GM12878 (cell line): ENCODE results near the gene PDLIM5. TPM values are rescaled to one million over a fixed set of nuclear protein-coding genes. Genes with fewer than 3 reads are reported as not detected.

Source experiments
- ATAC-seq: fragments of 200-7000 bp; cut with Tn5 transposase; 3 replicates; pipeline ENCODE4 v1.9.1; 2020; ENCODE audit warnings: mild to moderate bottlenecking, moderate library complexity
- BruUV-seq: library from RNA; stranded (reverse); fragments of 400-500 nt; replicated peaks from 2 replicates; lab custom pipeline; 2021; lab: Mats Ljungman, UMichigan
- CTCF ChIA-PET: fragments of 300-600 bp; sonication (Branson Sonifier 250); formaldehyde crosslinking; extraction: SDS; loops from one replicate; lab custom pipeline; 2021; ENCODE audit warnings: inconsistent platforms; lab: Yijun Ruan, JAX
- POLR2A ChIA-PET: fragments of 350-600 bp; formaldehyde crosslinking; extraction: SDS; loops from one replicate; lab custom pipeline; 2021; ENCODE audit warnings: inconsistent platforms; lab: Charles Lee
- RAD21 ChIA-PET: fragments of 300-600 bp; sonication (Branson Sonifier 250); formaldehyde crosslinking; loops from one replicate; lab custom pipeline; 2023; ENCODE audit warnings: antibody characterized with exemption; ENCODE audit not compliant: unreplicated experiment; lab: Charles Lee
- SMC1A ChIA-PET: fragments of 300-600 bp; sonication (Branson Sonifier 250); formaldehyde crosslinking; loops from one replicate; lab custom pipeline; 2023; ENCODE audit not compliant: unreplicated experiment, uncharacterized antibody; lab: Charles Lee
- DNase-seq: peaks from one replicate; pipeline ENCODE4 v3.0.0-alpha.2; 2011; ENCODE audit warnings: low read depth, low spot score
- FAIRE-seq: peaks from 3 replicates; lab custom pipeline; 2011; peaks lifted over from hg19 to GRCh38; lab: Jason Lieb, UNC
- H2AFZ ChIP-seq: 2 replicates; pipeline ENCODE4 v1.6.0; 2011; ENCODE audit warnings: low read depth, low read length, control low read depth; ENCODE audit not compliant: control insufficient read depth
- H3K27ac ChIP-seq: 2 replicates; pipeline ENCODE4 v1.5.1; 2011; ENCODE audit warnings: control low read depth; ENCODE audit not compliant: control insufficient read depth, insufficient read depth
- H3K27me3 ChIP-seq, 2 experiments: replicated peaks in 1 of 2; 2 replicates each; pipeline versions ENCODE4 v1.6.0 to v1.6.1; 2011; ENCODE audit warnings: low read length in 1 of 2; ENCODE audit not compliant: control insufficient read depth in 2 of 2, insufficient read depth in 2 of 2
- H3K36me3 ChIP-seq, 2 experiments: 2 replicates each; pipeline ENCODE4 v1.5.1; 2011; ENCODE audit warnings: low read length in 1 of 2; ENCODE audit not compliant: control insufficient read depth in 2 of 2, insufficient read depth in 2 of 2
- H3K4me1 ChIP-seq: 2 replicates; pipeline ENCODE4 v1.6.1; 2011; ENCODE audit warnings: mild to moderate bottlenecking, low read length, moderate library complexity, mixed read lengths; ENCODE audit not compliant: control insufficient read depth, insufficient read depth
- H3K4me2 ChIP-seq: 2 replicates; pipeline ENCODE4 v1.6.0; 2011; ENCODE audit warnings: control low read depth; ENCODE audit not compliant: control insufficient read depth, insufficient read depth
- H3K4me3 ChIP-seq: fragments of 200-600 bp; sonication (generic); 2 replicates; pipeline ENCODE4 v1.5.1; 2016
- H3K79me2 ChIP-seq: 2 replicates; pipeline ENCODE4 v1.6.0; 2011; ENCODE audit warnings: low read length; ENCODE audit not compliant: control insufficient read depth, insufficient read depth
- H3K9ac ChIP-seq: 2 replicates; pipeline ENCODE4 v1.8.0; 2011; ENCODE audit warnings: low read length, control low read depth, mixed read lengths; ENCODE audit not compliant: control insufficient read depth, insufficient read depth
- H3K9me3 ChIP-seq: replicated peaks from 3 replicates; pipeline ENCODE4 v1.5.1; 2011; ENCODE audit warnings: mild to moderate bottlenecking, low read length; ENCODE audit not compliant: control insufficient read depth, insufficient read depth
- H4K20me1 ChIP-seq: 2 replicates; pipeline ENCODE4 v1.6.0; 2011; ENCODE audit not compliant: control insufficient read depth, insufficient read depth
- CHD2 ChIP-seq: IDR thresholded peaks from 2 replicates; pipeline ENCODE4 v1.6.1; 2011; ENCODE audit warnings: low read depth, low read length, improper control_type of control experiment, borderline replicate concordance
- EED ChIP-seq: sonication (generic); IDR thresholded peaks from 2 replicates; pipeline ENCODE4 v1.6.1; 2016; ENCODE audit warnings: antibody characterized with exemption, low read depth
- HDAC6 ChIP-seq: fragments of 200-600 bp; sonication (generic); IDR thresholded peaks from one replicate; pipeline ENCODE4 v1.8.0; 2017; ENCODE audit warnings: antibody characterized with exemption; ENCODE audit not compliant: unreplicated experiment
- IKZF1 ChIP-seq: fragments of 450-650 bp; conservative IDR thresholded peaks from 2 replicates; pipeline ENCODE4 v1.6.1; 2017; ENCODE audit warnings: antibody characterized with exemption, mild to moderate bottlenecking
- KAT2A ChIP-seq: conservative IDR thresholded peaks from 2 replicates; pipeline ENCODE4 v1.6.1; 2011; ENCODE audit warnings: low read depth, low read length; ENCODE audit not compliant: control insufficient read depth
- LARP7 ChIP-seq: fragments of 450-650 bp; IDR thresholded peaks from 2 replicates; pipeline ENCODE4 v1.6.1; 2017; ENCODE audit warnings: mild to moderate bottlenecking
- MEF2B ChIP-seq: fragments of 450-650 bp; IDR thresholded peaks from 2 replicates; pipeline ENCODE4 v1.6.1; 2018; ENCODE audit warnings: mild to moderate bottlenecking, moderate library complexity; ENCODE audit not compliant: partially characterized antibody, poor library complexity, severe bottlenecking
- SREBF1 ChIP-seq: IDR thresholded peaks from 2 replicates; pipeline ENCODE4 v1.6.1; 2012; ENCODE audit warnings: mild to moderate bottlenecking, low read length
- SRF ChIP-seq, 2 experiments: IDR thresholded peaks; 2 replicates each; pipeline ENCODE4 v1.6.1; 2011; ENCODE audit warnings: low read depth in 2 of 2, low read length in 2 of 2, mild to moderate bottlenecking in 1 of 2, moderate library complexity in 1 of 2
- ZNF384 ChIP-seq: IDR thresholded peaks from 2 replicates; pipeline ENCODE4 v1.6.1; 2012; ENCODE audit warnings: low read depth, mild to moderate bottlenecking, low read length, improper control_type of control experiment, borderline replicate concordance
- WGBS: methylation state at CpG from one replicate; pipeline ENCODE4 v1.1.6; 2016; ENCODE audit warnings: low lambda C conversion rate; ENCODE audit not compliant: insufficient replicate concordance, insufficient coverage; ENCODE audit errors: missing lambda C conversion rate; 5-methylcytosine and 5-hydroxymethylcytosine counted together
- in situ Hi-C: fragments of 300-500 bp; cut with MboI; formaldehyde crosslinking; loops from 9 replicates; pipeline ENCODE4 v1.14.3; 2018; ENCODE audit warnings: mixed read lengths
- intact Hi-C: fragments of 100-400 bp; cut with micrococcal nuclease; formaldehyde crosslinking; loops from one replicate; pipeline ENCODE4 v1.14.2; 2022; ENCODE audit not compliant: unreplicated experiment
- polyA plus RNA-seq, 11 experiments: library from polyadenylated mRNA; depleted of rRNA in 4 of 11; unstranded in 6 of 11; stranded (reverse) in 5 of 11; fragments of >200 nt; fragmentation: Nextera tagmentation in 4 of 11; fragmentation: Illumina TruSeq in 1 of 11; extraction: Ambion mirVana in 4 of 11; extraction: Trizol in 1 of 11; gene quantifications; 1 replicate in 1 of 11; 2 replicates in 10 of 11; pipeline versions ENCODE4 v1.2.1 to v1.2.3, GENCODE V29; 2011 to 2016; ENCODE audit warnings: inconsistent platforms in 2 of 11, missing spikeins in 2 of 11, low read depth in 1 of 11
- total RNA-seq, 4 experiments: library from RNA; depleted of rRNA in 3 of 4; stranded (reverse); fragments of >200 nt in 3 of 4; fragmentation: Illumina TruSeq in 1 of 4; extraction: Trizol in 1 of 4; gene quantifications; 2 replicates each; pipeline versions ENCODE4 v1.2.1 to v1.2.3, GENCODE V29; 2013 to 2021
- TF ChIP-seq, protein P1 (sequence below): fragments of 450-650 bp; IDR thresholded peaks from 2 replicates; pipeline ENCODE4 v1.6.1; 2014; ENCODE audit warnings: mild to moderate bottlenecking
- TF ChIP-seq, protein P2 (sequence below): fragments of 450-650 bp; IDR thresholded peaks from 2 replicates; pipeline ENCODE4 v1.6.1; 2017; ENCODE audit warnings: antibody characterized with exemption, mild to moderate bottlenecking, moderate library complexity

The PDLIM5 gene
- total and polyA plus RNA-seq, 10 of the 15 experiments (the other 5 are each of a cell fraction or from before 2014, with no cell fraction given), result 10.0 to 52.9 (median 20.7) TPM

DNA sequence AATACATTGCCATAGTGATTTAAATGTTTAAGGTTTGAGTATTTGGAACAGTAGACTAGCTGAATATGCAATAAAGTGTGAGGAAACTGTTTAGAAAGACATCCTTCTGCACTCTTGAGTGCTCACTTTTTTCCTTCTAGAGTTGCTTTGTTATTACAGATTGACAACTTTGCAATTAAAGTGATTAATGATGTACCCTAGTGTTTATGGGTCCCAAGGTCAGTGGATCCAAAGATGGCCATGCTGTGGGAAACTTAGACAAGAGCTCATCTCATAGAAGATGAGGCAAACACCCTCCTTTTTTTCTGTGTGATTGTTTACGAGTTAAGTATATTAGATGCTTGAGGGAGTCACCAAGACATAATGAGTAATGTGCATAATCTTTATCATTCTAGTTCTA, 118.8 kb downstream of the PDLIM5 start:
- Histone ChIP-seq H3K27me3 (no peaks in the 10 kb centered on the region), H3K4me3 (no peak overlapping the region), H3K27ac (no peak overlapping the region), H4K20me1 (no peaks in the 10 kb centered on the region), H3K36me3 (peaks cover under 1 to 1% of the 10 kb centered on the region in 2 experiments; a peak in 2 of 4 replicates), H3K4me1 (no peaks in the 10 kb centered on the region), H3K9ac (no peak overlapping the region), H2AFZ (no peak overlapping the region), H3K4me2 (no peak overlapping the region), H3K79me2 (no peaks in the 10 kb centered on the region), H3K9me3 (no peaks in the 10 kb centered on the region)
- FAIRE-seq (no peak), ATAC-seq (no peak), DNase-seq (no peak)
- ChIA-PET RAD21 (interaction anchor here (0.8 kb wide), 1 partner anchor 164 kb away, joined by 3 read pairs; no protein-coding TSS in a partner anchor), CTCF (no interaction called here), SMC1A (interaction anchor here (1.1 to 1.5 kb wide), 2 partner anchors 9 to 164 kb away, joined by 3 to 6 read pairs; no protein-coding TSS in a partner anchor), POLR2A (no interaction called here)
- TF ChIP-seq IKZF1, result no peak
- TF ChIP-seq KAT2A, result no peak
- TF ChIP-seq, protein P1, sequence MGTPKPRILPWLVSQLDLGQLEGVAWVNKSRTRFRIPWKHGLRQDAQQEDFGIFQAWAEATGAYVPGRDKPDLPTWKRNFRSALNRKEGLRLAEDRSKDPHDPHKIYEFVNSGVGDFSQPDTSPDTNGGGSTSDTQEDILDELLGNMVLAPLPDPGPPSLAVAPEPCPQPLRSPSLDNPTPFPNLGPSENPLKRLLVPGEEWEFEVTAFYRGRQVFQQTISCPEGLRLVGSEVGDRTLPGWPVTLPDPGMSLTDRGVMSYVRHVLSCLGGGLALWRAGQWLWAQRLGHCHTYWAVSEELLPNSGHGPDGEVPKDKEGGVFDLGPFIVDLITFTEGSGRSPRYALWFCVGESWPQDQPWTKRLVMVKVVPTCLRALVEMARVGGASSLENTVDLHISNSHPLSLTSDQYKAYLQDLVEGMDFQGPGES, result no peak
- TF ChIP-seq MEF2B, result no peak
- no peak for TF ChIP-seq ZNF384
- no peak for TF ChIP-seq LARP7
- TF ChIP-seq, protein P2, sequence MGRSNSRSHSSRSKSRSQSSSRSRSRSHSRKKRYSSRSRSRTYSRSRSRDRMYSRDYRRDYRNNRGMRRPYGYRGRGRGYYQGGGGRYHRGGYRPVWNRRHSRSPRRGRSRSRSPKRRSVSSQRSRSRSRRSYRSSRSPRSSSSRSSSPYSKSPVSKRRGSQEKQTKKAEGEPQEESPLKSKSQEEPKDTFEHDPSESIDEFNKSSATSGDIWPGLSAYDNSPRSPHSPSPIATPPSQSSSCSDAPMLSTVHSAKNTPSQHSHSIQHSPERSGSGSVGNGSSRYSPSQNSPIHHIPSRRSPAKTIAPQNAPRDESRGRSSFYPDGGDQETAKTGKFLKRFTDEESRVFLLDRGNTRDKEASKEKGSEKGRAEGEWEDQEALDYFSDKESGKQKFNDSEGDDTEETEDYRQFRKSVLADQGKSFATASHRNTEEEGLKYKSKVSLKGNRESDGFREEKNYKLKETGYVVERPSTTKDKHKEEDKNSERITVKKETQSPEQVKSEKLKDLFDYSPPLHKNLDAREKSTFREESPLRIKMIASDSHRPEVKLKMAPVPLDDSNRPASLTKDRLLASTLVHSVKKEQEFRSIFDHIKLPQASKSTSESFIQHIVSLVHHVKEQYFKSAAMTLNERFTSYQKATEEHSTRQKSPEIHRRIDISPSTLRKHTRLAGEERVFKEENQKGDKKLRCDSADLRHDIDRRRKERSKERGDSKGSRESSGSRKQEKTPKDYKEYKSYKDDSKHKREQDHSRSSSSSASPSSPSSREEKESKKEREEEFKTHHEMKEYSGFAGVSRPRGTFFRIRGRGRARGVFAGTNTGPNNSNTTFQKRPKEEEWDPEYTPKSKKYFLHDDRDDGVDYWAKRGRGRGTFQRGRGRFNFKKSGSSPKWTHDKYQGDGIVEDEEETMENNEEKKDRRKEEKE, result no peak
- no peak for TF ChIP-seq SREBF1
- no peak for TF ChIP-seq HDAC6
- TF ChIP-seq EED, result no peak
- TF ChIP-seq SRF (IDR thresholded peaks at IDR 0.05; ENCODE audit: low read depth in 2 of 2, low read length in 2 of 2), result no peak
- TF ChIP-seq CHD2, result no peak
- in situ Hi-C loops (no loop called here), intact Hi-C loops (loop anchor here (5.0 kb wide), 1 partner anchor 118 kb away; the partner anchor contains the start of gene PDLIM5)
- 100% methylated on average over 1 of the region's 1 CpG for WGBS
- BruUV-seq, result no TSS peak
